ENCODE measurements around the gene IL24.
A peak's percentile ranks its signal among the peaks of the same experiment; 100 is the strongest.

IL24 gene

DNA sequence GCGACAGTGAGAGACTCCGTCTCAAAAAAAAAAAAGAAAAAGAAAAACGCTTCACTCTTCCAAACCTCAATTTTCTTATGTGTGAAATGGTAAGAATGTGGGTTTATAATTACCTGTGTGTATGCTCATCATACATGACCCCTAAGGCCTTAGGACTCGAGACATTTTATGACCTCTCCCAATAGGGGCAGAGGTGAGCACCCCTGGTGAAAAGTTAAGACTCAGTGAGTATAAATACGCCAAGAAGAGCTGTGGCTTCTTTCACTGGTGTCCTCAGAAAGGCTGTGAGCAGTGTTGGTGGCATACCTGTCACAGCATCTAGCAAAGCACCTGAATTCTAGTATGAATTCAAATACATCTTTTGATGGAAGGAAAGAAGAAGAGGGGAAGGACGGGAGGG lies 32.3 kb downstream of the IL24 start:
- no peak for DNase-seq

DNA sequence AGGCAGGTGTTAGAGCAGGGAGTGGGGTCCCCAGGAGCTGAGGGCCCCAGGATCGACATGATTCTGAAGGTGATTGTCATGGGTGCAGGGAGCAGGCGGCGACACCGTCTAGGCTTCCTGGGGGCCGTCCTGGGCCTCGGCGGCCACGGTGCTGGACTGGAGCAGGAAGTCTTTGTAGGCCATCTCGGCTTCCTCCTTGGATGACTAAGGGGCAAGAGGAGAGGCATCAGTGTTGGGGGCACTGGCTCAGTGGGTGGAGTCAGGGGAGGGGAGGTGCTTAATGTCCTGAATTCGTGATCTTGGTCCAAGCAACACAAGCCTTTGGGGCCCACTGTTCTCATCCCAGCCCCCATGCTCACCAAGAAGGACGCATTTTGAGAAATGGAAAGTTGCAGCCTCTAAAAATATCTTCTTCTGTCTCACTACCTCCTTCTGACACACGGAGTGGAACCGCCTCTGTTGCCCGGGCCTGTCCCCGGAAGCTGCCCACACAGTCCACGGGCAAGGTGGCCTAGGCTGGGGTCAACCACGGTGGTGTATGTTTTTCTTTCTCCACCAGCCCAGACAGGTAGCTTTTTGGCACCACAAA lies 33.1 kb downstream of the IL24 start:
- no peak for DNase-seq

DNA sequence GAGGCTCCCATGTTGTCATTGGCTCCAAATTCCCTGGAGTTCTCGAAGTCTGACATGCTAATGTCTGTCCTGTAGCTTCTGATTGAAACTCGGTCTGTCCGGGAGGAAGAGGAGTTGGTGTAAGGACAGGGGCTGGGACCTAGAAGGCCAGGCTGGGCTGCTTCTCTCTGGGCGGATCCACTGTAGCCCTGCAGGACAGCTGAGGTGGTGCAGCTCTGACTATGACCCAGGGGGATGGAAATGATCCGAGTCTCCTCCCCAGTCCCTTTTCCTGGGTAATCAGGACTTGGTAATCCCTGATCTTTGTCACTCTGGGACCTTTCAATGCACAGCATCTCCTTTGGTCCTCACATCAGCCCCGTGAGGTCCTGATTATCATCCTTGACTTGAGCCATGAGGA lies 34.5 kb downstream of the IL24 start:
- DNase-seq, result no peak

DNA sequence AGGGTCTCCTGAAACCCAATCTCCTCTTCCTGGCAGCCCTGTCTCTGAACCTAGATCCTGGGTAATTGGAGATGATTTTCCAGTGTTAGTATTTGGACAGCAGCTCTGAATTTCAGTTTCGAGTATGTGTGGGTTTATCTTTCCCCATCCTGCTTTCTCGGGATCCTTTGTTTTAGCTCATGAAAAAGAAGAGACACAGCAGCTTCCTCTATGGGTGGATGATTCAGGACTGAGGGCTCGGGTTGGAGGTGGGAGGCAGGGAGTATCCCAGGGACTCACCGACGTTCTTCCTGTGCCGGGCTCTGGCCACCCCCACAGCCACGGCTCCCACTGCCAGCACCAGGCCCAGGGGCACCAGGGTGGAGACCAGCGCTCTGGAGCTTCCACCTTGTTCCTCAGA lies 34.9 kb downstream of the IL24 start:
- no peak for DNase-seq

DNA sequence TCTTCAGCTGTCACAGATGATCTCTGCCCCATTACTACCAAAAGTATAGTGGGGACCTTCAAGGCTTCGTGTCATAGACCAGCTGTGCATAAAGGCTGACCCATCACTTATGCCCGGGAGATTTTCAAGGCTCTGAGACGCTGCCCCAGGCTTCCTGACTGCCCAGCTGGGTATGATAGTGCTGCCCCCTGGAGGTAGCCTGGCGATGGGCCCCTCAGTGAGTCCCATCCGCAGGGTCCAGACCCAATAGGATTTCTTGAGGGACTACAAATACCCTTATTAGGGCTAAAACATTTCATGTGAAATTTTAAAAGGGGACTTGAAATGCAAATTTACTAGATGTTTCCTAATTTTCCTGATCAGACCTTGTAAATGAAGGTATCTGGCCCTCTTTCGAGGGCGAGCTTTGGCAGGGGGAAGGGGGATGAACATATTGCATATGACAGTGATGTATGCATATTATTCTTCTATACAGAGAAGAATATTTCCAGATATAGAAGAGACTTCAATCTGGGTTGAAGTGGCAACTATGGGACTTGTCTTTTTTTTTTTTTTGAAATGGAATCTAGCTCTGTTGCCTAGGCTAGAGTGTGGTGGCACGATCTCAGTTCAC lies 36.2 kb downstream of the IL24 start:
- DNase-seq, result no peak

DNA sequence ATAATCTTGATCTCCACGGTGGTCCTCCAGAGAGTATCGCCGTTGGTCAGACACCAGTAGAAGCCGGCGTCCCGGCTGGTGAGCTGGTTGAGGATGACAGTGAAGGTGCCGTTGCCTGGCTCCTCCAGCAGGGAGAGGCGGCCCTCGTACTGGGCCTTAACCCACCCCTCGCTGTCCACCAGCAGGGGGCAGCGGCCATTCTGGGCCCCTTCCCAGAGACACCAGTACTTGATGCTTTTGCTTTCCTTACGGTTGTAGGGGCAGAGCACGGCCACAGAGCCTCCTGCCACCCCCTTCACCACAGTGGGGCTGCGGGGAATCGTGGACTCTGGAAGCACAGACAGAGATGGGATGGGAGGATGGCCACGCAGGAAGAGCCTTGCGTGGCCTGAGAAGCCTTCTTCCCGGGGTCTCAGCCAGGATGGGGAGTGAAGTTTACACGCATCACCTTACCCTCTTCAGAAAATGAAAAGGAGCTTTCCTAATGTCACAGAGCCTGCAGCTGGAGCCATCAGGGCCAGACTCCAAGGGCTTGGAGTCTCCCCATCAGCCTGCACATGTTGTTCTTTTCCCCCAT lies 38.3 kb downstream of the IL24 start:
- peak; percentile 24 for DNase-seq

DNA sequence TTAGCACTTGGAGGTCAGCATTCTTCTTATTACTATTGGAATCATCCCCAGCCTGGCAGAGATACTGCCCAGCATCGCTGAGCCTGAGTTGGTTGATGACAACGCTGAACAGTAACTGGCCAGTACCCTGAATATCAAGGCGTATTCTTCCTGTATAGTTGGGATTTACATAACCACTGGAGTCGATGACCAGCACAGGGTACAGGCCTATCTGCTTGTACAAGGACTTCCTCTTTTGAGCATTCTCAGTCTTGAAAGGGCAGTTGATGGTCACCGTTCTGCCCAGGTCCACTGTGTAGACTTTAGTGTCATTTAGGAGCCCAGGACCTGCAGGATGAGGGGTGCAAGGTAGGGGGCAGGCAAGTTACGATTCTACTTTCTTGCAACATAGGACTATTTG lies 40.2 kb downstream of the IL24 start:
- no peak for DNase-seq

DNA sequence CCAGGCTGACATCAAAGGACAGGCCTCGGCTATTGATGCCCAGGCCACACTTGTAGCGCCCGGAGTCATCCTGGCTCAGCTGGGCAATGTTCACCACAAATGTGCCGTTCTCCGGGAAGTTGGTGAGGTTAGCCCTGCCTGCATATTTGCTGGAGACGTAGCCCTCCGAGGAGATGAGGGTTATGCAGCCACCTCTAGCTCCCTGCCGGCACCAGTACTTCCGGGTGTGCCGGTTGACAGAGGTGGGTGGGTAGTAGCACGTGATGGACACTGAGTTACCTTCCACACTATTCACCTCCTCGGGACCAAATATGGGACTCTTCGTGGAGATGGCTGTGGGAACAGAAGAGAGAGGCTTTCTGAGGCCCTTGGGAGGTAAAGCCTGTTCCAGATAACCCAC lies 41.9 kb downstream of the IL24 start:
- DNase-seq, result no peak

DNA sequence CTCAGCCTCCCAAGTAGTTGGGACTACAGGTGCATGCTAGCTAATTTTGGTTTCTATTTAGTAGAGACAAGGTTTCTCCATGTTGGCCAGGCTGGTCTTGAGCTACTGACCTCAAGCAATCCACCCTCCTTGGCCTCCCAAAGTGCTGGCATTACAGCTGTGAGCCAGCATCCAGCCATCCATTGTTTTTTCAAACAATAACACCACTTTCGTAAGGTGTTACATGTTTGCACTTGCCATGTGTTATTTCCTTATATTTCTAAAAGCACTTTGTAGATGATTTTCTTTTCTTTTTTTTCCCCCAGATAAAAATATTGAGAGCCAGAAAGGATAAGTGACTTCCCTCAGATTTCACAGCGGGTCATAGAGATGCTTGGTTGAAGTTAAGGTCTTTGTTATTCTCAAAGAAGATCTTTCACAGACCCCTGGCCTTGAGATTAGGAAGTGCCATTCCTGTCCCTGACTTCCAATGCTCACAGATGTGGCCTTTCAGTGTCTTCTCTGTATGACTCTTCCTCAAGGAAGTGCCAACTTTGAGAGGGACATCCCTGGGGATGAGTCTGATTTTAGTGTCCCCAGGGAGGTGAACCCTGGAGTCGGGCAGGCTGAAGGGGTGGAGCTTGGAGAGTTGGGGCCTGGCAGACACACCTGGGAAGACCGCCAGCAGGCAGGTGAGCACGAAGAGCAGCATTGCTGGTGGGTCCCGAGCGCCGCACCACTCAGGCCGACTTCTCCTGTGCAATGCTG lies 42.8 kb downstream of the IL24 start:
- no peak for DNase-seq

DNA sequence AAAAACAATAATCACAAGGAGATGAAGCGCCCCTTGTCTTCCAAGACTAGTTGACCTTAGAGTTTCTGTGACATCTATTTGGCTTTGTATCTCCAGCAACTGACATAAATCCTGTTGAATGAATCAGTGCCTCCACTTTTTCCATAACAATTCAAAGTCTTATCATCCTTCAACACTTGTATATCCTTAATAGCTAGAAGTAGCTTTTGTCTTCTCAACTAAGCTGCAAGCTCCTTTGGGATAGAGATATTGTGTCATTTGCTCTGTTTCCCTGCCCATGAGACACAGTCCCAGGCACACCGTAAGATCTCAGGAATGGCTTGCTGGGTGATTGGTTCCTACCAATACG lies 43.3 kb downstream of the IL24 start:
- DNase-seq, result no peak

DNA sequence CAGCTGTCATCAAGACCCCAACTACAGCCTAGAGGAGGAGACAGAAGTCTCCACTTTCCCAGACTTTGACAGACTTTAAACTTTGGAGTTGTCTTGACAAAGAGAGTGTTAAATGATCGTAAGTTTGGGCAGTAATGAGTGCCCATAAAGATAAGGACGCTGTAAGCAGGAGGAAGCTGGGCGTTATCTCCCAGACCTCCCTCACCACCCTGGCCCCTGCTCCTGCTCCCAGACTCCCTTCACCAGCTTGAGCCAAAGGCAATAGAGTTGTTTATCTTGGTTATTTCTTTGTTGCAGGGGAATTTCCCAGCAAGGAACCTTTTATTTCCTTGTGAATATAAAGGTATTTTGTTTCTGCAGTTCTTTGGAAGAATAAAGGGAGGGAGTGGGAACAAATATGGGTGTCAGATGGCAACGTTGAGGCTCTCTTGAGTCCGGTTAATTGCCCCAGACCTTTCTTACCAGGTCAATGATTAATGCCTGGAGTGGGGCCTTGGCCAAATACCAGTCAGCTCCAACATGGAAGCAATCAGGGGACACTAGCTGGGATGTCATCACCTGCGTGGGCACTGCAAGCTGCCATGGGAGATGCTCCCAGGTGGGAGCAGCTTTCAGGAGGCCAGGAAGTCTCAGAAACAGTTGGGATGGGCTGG lies 44.6 kb downstream of the IL24 start:
- no peak for DNase-seq

DNA sequence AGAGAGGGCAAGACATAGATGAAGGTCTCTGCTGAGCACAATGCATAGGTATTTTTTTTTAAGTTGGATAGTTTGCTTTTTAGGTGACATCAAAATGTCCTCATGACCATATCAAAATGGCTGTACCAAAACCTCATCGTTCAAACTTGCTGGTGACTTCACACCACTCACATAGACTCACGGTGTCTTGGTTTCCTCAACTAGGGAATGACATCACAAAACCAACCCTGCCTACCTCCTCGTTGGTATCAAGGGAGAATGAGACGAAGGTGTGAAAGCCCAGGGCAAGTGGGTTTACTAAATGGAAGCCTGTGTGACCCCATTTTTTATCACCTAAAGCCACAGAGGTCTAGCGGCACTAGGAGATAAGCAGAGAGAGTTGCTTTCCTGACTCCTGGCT lies 47.5 kb downstream of the IL24 start:
- DNase-seq, result no peak

DNA sequence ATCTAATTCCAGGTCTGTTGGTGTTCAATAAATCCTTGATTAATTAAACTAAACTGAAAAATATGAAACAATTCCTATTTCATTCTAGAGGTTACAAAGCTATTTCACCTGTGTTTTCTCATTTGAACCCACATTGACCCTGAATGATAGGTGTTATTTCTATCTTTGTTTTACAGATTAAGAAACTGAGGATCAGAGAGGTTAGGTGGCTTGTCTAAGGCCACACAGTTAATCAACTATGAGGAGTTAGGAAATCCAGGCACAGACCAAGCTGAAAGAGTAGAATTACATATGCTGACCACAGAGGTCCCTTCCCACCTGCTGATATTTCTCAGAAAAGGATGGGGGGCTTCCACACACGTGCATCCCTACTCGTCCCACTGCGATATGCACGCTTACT lies 48.5 kb downstream of the IL24 start:
- no peak for DNase-seq

DNA sequence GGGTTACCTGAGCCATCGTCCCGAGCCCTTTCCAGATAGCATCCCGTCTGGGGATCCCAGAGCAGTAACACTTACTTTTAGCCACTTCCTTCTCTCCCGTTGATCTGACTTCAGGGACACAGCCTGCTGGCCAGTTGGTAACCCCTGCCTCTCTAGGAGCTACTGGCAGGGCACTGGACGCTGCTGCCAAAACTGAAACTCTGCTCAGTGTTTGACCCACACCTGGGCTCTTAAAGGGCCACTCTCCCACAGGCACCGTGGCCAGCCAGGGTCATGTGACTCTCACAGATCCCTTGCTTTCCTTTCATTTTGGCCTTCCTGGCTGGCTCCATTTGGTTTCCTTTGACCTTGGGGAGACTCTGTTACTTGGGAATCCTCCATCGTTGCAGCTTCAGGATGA lies 49.0 kb downstream of the IL24 start, which contains the start of gene PIGR:
Gene PIGR (minus strand): TSS at position 206 of the 400 bp plus-strand sequence. CDS start 5,935 bp downstream, outside the sequence.
- no peak for DNase-seq

DNA sequence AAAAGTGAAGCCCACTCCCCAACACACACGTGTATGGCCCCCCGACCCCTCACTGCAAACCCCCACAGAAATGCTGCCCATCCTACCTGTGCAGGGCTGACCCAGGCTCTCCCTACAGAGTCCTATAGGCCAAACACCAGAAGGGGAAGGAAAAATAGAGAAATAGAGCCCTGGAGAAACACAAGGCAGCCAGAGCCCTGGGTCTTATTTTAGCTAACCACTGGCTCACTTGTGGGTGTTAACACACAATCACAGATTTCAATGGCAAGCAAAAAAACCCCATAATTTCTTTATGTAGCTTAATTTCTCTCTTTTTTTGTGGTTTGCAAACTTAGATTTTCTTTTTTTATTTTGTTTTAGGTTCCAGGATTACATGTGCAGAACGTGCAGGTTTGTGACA lies 50.0 kb downstream of the IL24 start:
- no peak for DNase-seq

DNA sequence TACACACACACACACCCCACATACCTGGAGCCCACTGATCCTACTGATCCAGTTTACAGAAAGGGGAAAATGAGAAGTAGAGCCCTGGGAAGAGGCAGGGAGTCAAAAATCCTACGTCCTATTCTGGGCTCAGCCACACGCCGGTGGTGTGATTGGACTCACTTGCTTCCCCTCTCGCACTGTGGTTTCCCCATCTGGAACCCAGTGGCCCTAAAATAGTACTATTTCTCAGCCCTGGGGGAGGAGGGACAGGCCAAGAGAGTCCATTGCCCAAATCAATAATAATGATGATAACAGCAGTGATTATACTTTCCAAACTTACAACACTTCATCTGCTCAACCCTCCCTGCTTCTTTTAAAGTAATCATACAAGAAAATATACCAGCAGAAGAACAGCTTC lies 52.0 kb downstream of the IL24 start:
- DNase-seq, result no peak

DNA sequence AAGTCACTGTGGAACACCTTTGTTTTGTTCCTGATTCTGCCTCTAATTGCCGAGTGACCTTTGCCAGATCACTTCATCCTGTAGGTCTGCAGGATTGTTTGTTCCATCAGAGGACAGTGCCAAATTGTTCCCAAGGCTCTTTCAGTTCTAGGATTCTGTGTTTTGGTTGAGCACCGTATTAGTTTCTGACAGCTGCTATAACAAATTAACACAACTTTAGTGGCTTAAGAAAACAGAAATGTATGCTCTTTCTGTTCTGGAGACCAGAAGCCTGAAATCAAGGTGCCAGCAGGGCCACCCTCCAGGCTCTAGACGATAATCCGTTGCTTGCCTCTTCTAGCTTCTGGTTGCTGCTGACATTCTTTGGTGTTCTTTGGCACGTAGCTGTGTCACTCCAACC lies 52.4 kb downstream of the IL24 start:
- no peak for DNase-seq

DNA sequence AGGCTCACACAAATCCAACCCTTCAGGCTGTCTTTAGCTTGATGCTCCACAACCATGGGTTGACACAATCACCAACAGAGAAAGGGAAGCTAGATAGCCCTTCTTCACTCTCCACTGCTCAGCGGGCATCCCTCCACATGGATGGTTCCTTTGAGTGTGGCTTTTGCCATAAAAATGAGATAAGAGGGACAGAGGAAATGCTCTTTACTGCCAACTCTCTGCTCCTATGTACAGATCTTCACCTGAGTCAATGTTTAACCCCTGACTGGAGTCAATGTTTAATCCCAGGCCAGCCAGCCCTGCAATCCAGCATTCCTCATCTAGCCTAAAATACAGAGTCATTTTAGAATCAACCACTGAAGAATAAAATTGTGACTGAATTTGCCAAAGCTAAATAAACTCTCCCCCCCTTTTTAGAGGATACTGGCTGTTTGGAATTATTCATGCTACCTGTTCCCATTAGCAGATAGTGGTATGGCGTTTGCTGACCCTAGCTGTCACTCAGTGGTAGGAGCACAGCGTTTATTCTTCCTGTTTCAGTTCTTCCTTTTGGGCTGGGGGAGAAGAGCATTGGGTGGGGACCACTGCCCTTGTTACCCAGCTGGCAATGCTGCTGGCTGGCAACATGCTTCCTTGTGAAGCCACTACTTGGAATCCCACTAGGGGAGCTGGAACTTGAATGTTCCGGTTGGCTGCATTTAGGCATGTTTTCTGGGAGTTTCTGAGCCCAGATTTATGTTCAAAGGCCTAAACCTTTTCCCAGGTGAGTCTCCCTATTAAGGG lies 54.3 kb downstream of the IL24 start:
- no peak for DNase-seq

DNA sequence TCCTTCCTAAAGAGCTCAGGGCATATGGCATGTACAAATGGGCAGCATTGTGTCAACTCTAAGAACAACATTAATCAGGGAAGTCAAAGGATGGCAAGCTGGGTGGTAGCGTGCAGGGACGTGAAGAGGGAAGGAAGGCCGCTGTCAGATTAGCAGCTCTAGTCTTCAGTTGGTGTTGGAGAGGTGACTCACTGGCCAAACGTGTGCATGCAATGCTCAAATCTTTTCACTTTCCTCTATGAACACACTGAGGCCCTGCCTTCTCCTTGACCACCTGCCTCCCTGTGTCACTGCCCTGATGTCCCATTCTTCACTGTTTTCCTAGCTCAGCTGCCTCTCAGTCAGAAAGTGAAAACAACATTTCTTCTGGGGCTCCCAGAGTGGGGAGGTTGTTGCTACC lies 54.9 kb downstream of the IL24 start:
- DNase-seq, result no peak

DNA sequence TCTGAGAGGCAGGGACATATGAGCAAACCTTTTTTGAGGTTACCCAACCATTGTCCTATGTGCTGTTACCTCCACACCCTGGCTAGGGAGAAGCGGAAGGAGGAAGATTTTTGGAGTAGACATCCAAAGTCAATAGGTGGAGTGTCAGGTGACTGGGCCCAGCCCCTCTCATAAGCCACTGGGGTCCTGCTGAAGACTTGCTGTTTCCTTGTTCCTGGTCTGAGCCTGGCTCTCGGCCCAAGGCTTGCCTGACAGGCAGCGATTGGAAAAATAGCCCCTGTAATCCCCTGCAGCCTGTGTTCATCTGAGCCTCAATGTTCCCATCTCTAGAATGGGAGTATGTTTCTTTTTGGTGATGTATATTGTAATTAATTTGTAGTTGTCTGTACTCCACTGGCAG lies 55.9 kb downstream of the IL24 start:
- no peak for DNase-seq

DNA sequence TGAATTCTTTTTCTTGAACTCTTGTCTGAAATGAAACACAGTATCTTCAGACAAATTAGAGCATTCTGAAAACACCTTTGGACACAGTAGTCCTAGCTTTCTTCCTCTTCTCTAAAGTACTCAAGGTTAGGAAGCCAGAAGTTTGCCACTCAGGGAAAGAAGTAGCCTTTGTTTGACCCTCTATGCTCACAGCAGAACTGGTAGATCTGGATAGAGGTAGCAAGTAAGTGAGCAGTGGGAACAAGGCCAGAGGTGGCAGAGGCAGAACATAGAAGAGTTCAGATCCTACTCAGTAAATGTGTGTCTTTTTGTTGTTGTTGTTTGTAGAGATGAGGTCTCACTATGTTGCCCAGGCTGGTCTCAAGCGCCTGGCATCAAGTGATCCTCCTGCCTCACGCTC lies 56.4 kb downstream of the IL24 start:
- DNase-seq, result no peak

Measured in NCI-H146 (cell line).